ENCODE measurements around the gene COPS9.

- TF ChIP-seq CTCF (conservative IDR thresholded peaks at IDR 0.05; ENCODE audit: low read length): peak; percentile 92
- no peak for TF ChIP-seq EZH2phosphoT487 (IDR thresholded peaks at IDR 0.05; ENCODE audit: borderline replicate concordance)
These were observed 7.9 kb upstream of the COPS9 start for GRCh38 chr2:240143801-240144648.
